Measurements from ENCODE around the gene FUT6.
"Not testable (repeated sequence)": the region's sequence is repeated elsewhere in the genome, so short reads cannot be mapped to it uniquely, and the experiment has no call there.

FUT6 gene

GRCh38 chr19:5857203-5858081 is 17.9 kb upstream of the FUT6 start:
- DNase-seq (ENCODE audit: low read depth): no peak

- not testable (repeated sequence) for DNase-seq (ENCODE audit: low read depth)
Measured at GRCh38 chr19:5855151-5855550, 15.6 kb upstream of the FUT6 start.

- not testable (repeated sequence) for DNase-seq (ENCODE audit: low read depth)
Measured at GRCh38 chr19:5854121-5854520, 14.6 kb upstream of the FUT6 start.

- DNase-seq (ENCODE audit: low read depth): no peak
Measured at GRCh38 chr19:5851302-5851701, 11.8 kb upstream of the FUT6 start, which contains the start of gene FUT3. TSS of gene FUT3 (minus strand) at chr19:5851449.

GRCh38 chr19:5850743-5851293 is 11.3 kb upstream of the FUT6 start:
- peak; percentile 67 for DNase-seq (ENCODE audit: low read depth)

- DNase-seq (ENCODE audit: low read depth): no peak
Measured at GRCh38 chr19:5850189-5850588, 10.7 kb upstream of the FUT6 start.

GRCh38 chr19:5848621-5849020 is 9.1 kb upstream of the FUT6 start:
- DNase-seq (ENCODE audit: low read depth): not testable (repeated sequence)

GRCh38 chr19:5847846-5848245 is 8.3 kb upstream of the FUT6 start:
- not testable (repeated sequence) for DNase-seq (ENCODE audit: low read depth)

- no peak for DNase-seq (ENCODE audit: low read depth)
Measured at GRCh38 chr19:5844456-5845433, 5.2 kb upstream of the FUT6 start.

GRCh38 chr19:5843295-5843927 is 3.9 kb upstream of the FUT6 start:
- no peak for DNase-seq (ENCODE audit: low read depth)

GRCh38 chr19:5841735-5842111 is 2.2 kb upstream of the FUT6 start:
- not testable (repeated sequence) for DNase-seq (ENCODE audit: low read depth)

GRCh38 chr19:5838353-5839064 is 993 bp downstream of the FUT6 start:
- DNase-seq (ENCODE audit: low read depth): no peak

GRCh38 chr19:5837761-5838352 is 1.6 kb downstream of the FUT6 start:
- DNase-seq (ENCODE audit: low read depth): no peak

- DNase-seq (ENCODE audit: low read depth): no peak
Measured at GRCh38 chr19:5832527-5833216, 6.8 kb downstream of the FUT6 start.

GRCh38 chr19:5832061-5832460 is 7.4 kb downstream of the FUT6 start:
- DNase-seq (ENCODE audit: low read depth): no peak

GRCh38 chr19:5831159-5831558 is 8.3 kb downstream of the FUT6 start:
- DNase-seq (ENCODE audit: low read depth): no peak

- DNase-seq (ENCODE audit: low read depth): no peak
Measured at GRCh38 chr19:5829567-5830310, 9.8 kb downstream of the FUT6 start.

- DNase-seq (ENCODE audit: low read depth): peak; percentile 47
Measured at GRCh38 chr19:5828661-5829566, 10.6 kb downstream of the FUT6 start.

Data from amniotic epithelial cell (primary cell).